K562 (cell line): ENCODE results near the gene LSM14B. TPM values are rescaled to one million over a fixed set of nuclear protein-coding genes. Genes with fewer than 3 reads are reported as not detected.
A peak's percentile ranks its signal among the peaks of the same experiment; 100 is the strongest.

Experiments
- ARID4B ChIP-seq: sonication (generic); formaldehyde crosslinking; IDR thresholded peaks from 2 replicates; pipeline ENCODE4 v1.8.0; 2022; ENCODE audit warnings: mild to moderate bottlenecking, missing genetic modification reagents
- FOXK2 ChIP-seq, 2 experiments: fragments of 450-650 bp; IDR thresholded peaks in 1 of 2; conservative IDR thresholded peaks in 1 of 2; 2 replicates each; pipeline ENCODE4 v1.6.1; 2016; ENCODE audit warnings: low read depth in 2 of 2, mild to moderate bottlenecking in 1 of 2
- GABPB2 ChIP-seq: fragments of 250-450 bp; sonication (Bioruptor Pico); conservative IDR thresholded peaks from 2 replicates; pipeline ENCODE4 v1.5.1; 2021; ENCODE audit warnings: mild to moderate bottlenecking
- HNRNPLL ChIP-seq: fragments of 200-400 bp; formaldehyde crosslinking; IDR thresholded peaks from 2 replicates; pipeline ENCODE4 v1.6.1; 2017; ENCODE audit warnings: low read length, low read depth, mild to moderate bottlenecking; ENCODE audit not compliant: poor library complexity, severe bottlenecking
- MNT ChIP-seq, 2 experiments: fragments of 450-650 bp; conservative IDR thresholded peaks; 2 replicates each; pipeline ENCODE4 v1.6.1; 2017; ENCODE audit warnings: mild to moderate bottlenecking in 2 of 2, moderate library complexity in 2 of 2
- PTTG1 ChIP-seq: fragments of 450-650 bp; IDR thresholded peaks from 2 replicates; pipeline ENCODE4 v1.6.1; 2016; ENCODE audit warnings: low read depth, mild to moderate bottlenecking, missing genetic modification characterization, missing compliant biosample characterization
- ZBTB7A ChIP-seq: IDR thresholded peaks from 2 replicates; pipeline ENCODE4 v1.6.1; 2011; ENCODE audit warnings: low read depth, mild to moderate bottlenecking, low read length, moderate library complexity, borderline replicate concordance; ENCODE audit not compliant: control insufficient read depth
- ZC3H11A ChIP-seq: IDR thresholded peaks from 2 replicates; pipeline ENCODE4 v1.6.1; 2012; ENCODE audit warnings: low read depth, low read length, improper control_type of control experiment
- polyA plus RNA-seq, 8 experiments: library from polyadenylated mRNA; depleted of rRNA in 4 of 8; stranded (reverse) in 5 of 8; unstranded in 3 of 8; fragments of >200 nt; fragmentation: Nextera tagmentation in 2 of 8; fragmentation: Illumina TruSeq in 1 of 8; extraction: Ambion mirVana in 2 of 8; extraction: Trizol in 1 of 8; gene quantifications; 2 replicates each; pipeline versions ENCODE4 v1.2.1 to v1.2.3, GENCODE V29; 2011 to 2014; ENCODE audit warnings: inconsistent platforms in 1 of 8, missing spikeins in 1 of 8
- total RNA-seq, 7 experiments: library from RNA; depleted of rRNA in 6 of 7; stranded (reverse); fragments of >200 nt in 6 of 7; fragmentation: Illumina TruSeq in 2 of 7; extraction: Trizol in 2 of 7; gene quantifications; 2 replicates each; pipeline versions ENCODE4 v1.2.1 to v1.2.3, GENCODE V29; 2011 to 2021; ENCODE audit warnings: low replicate concordance in 1 of 7

The LSM14B gene
- total and polyA plus RNA-seq, 9 of the 15 experiments (the other 6 are each of a cell fraction or from before 2014, with no cell fraction given): 0.66 to 36.0 (median 20.2) TPM

- TF ChIP-seq PTTG1 (tag) (no peak), ARID4B (CRISPR knock-in tag) (0 out of 2 replicates have a peak, but pooled peaks have one; percentile 2), HNRNPLL (no peak), ZBTB7A (peak; percentile 53; the same call in 1 of the 2 replicates), GABPB2 (CRISPR knock-in tag) (no peak), MNT (conservative IDR thresholded peaks at IDR 0.05) (0 out of 4 replicates have a peak, but pooled peaks of 1 of the 2 experiments have one; percentile 14), FOXK2 (conservative IDR thresholded peaks at IDR 0.05 in 1 of 2, IDR thresholded peaks at IDR 0.05 in 1 of 2; ENCODE audit: low read depth in 2 of 2) (no peak), ZC3H11A (no peak)
- TF ChIP-seq, all 486 proteins: peak for 24
Observed at GRCh38 chr20:62142252-62143080, 20.2 kb downstream of the LSM14B start (continued).
